Parathyroid adenoma (tissue), 2 donors: Measurements from ENCODE around the gene CSMD2.

Experiments
- H2AFZ ChIP-seq: fragments of 300-600 bp; sonication (generic); one replicate; pipeline ENCODE4 v1.7.0; 2017; ENCODE audit warnings: antibody characterized with exemption, mild to moderate bottlenecking
- H3K27ac ChIP-seq: fragments of 300-600 bp; sonication (generic); one replicate; pipeline ENCODE4 v1.7.0; 2017
- H3K27me3 ChIP-seq: fragments of 300-600 bp; sonication (generic); one replicate; pipeline ENCODE4 v1.7.0; 2017; ENCODE audit warnings: low read length; ENCODE audit not compliant: control insufficient read depth, insufficient read depth
- H3K36me3 ChIP-seq: fragments of 300-600 bp; sonication (generic); one replicate; pipeline ENCODE4 v1.7.0; 2017; ENCODE audit warnings: low read length; ENCODE audit not compliant: control insufficient read depth, insufficient read depth
- H3K4me1 ChIP-seq: fragments of 300-600 bp; sonication (generic); one replicate; pipeline ENCODE4 v1.7.0; 2017; ENCODE audit warnings: control low read depth
- H3K4me2 ChIP-seq: fragments of 300-600 bp; sonication (generic); one replicate; pipeline ENCODE4 v1.7.0; 2017; ENCODE audit warnings: low read length
- H3K4me3 ChIP-seq: fragments of 300-600 bp; sonication (generic); one replicate; pipeline ENCODE4 v1.7.0; 2017; ENCODE audit warnings: low read depth, low read length
- H3K79me2 ChIP-seq: fragments of 300-600 bp; sonication (generic); one replicate; pipeline ENCODE4 v1.7.0; 2017; ENCODE audit warnings: control low read depth
- H3K9ac ChIP-seq: fragments of 300-600 bp; sonication (generic); one replicate; pipeline ENCODE4 v1.7.0; 2017; ENCODE audit warnings: mild to moderate bottlenecking
- H3K9me3 ChIP-seq: fragments of 300-600 bp; sonication (generic); one replicate; pipeline ENCODE4 v1.7.0; 2017; ENCODE audit warnings: low read length; ENCODE audit not compliant: control insufficient read depth
- TF ChIP-seq, protein P1 (sequence below): fragments of 300-600 bp; sonication (generic); IDR thresholded peaks from one replicate; pipeline ENCODE4 v1.7.0; 2017; ENCODE audit warnings: antibody characterized with exemption, mild to moderate bottlenecking
- donor health status: primary hyperparathyroidism.

Gene CSMD2

DNA sequence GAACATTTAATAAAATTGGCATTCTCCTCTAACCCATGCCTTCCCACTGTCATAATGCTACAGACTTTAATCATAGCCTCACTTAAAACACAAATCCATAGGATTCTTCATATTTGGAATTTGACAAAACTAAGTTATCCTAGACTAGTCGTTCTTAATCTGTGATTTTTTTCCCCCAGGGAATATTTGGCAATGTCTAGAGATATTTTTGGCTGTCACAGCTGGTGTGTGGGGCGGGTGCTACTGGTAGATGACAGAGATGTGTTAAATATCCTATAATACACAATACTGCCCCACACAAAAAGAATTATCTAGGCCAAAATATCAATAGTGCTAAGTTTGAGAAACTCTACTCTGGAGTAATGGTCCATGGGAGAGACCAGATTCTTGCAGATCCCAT is 396.9 kb downstream of the CSMD2 start:
- TF ChIP-seq, protein P1, sequence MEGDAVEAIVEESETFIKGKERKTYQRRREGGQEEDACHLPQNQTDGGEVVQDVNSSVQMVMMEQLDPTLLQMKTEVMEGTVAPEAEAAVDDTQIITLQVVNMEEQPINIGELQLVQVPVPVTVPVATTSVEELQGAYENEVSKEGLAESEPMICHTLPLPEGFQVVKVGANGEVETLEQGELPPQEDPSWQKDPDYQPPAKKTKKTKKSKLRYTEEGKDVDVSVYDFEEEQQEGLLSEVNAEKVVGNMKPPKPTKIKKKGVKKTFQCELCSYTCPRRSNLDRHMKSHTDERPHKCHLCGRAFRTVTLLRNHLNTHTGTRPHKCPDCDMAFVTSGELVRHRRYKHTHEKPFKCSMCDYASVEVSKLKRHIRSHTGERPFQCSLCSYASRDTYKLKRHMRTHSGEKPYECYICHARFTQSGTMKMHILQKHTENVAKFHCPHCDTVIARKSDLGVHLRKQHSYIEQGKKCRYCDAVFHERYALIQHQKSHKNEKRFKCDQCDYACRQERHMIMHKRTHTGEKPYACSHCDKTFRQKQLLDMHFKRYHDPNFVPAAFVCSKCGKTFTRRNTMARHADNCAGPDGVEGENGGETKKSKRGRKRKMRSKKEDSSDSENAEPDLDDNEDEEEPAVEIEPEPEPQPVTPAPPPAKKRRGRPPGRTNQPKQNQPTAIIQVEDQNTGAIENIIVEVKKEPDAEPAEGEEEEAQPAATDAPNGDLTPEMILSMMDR, result no peak

DNA sequence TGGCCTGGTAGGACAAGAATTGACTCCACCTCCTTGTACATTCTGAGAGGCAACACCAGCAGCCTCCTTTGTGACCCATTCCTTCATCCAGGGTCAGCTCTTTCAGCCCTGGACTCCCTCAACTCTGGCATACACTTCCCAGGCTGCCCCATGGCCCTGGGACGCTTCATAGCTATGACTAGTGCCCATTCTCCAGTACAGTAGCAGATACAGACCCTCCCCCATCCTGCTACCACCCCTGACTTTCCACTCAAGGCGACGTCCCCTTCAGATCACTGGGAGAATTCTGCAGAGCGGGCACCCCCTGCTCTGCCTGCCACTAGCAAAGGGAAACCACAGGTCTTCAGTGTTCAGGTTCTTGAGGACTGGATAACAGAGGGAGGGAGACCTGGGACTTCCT is 400.9 kb downstream of the CSMD2 start:
- Histone ChIP-seq H3K9me3 (no peaks in the 10 kb centered on the region), H3K36me3 (no peaks in the 10 kb centered on the region), H3K4me3 (no peak overlapping the region), H3K79me2 (no peaks in the 10 kb centered on the region), H2AFZ (no peak overlapping the region), H3K9ac (no peak overlapping the region), H3K4me1 (no peaks in the 10 kb centered on the region), H3K27ac (no peak overlapping the region), H3K27me3 (no peaks in the 10 kb centered on the region), H3K4me2 (no peak overlapping the region)
- TF ChIP-seq, protein P1, result no peak

More for the DNA sequence above, 396.9 kb downstream of the CSMD2 start:
- Histone ChIP-seq H3K9ac (no peak overlapping the region), H3K27me3 (no peaks in the 10 kb centered on the region), H2AFZ (no peak overlapping the region), H3K9me3 (no peaks in the 10 kb centered on the region), H3K36me3 (no peaks in the 10 kb centered on the region), H3K4me1 (no peaks in the 10 kb centered on the region), H3K27ac (no peak overlapping the region), H3K4me2 (no peak overlapping the region), H3K79me2 (no peaks in the 10 kb centered on the region), H3K4me3 (no peak overlapping the region)

DNA sequence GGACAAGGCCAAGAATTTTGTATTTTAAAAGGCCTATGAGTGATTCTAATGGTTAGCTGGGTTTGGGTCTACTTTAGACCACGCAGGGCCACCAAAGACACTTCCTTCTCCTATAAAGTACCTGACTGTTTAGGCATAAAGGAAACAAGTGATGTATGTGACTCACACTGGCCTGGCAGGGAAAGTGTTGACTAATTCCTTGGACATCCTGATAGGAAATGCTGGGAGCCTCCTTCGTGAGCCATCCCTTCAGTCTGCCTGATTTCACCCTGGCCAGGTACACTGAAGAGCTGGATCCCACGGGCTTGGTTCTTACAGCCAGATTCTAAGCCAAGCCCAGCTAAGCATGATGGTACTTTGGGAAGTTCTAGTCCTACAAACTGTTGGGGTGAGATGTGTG is 401.6 kb downstream of the CSMD2 start:
- Histone ChIP-seq H3K4me2 (no peak overlapping the region), H3K79me2 (no peaks in the 10 kb centered on the region), H3K4me1 (no peaks in the 10 kb centered on the region), H3K4me3 (no peak overlapping the region), H2AFZ (no peak overlapping the region), H3K36me3 (no peaks in the 10 kb centered on the region), H3K9ac (no peak overlapping the region), H3K27ac (no peak overlapping the region), H3K27me3 (no peaks in the 10 kb centered on the region), H3K9me3 (no peaks in the 10 kb centered on the region)
- TF ChIP-seq, protein P1, result no peak

DNA sequence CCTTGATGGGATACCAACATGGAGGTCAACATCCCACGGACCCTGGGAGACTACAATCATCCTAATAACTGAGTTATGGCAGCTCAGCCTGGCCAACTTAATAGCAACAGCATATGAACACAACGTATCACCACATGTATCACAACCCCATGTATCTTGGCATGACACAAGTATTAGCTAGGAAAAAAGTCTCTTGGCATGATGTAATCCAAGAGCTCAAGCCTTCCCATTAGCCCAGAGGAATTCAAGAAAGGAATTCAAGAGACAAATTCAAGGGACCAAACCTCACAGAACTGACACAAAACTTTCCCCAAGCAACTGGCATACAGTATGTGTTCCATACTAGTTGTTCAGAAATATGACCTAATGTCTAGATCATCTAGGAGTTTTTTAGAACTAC is 402.1 kb downstream of the CSMD2 start:
- no peak overlapping the region for H3K4me2 ChIP-seq
- no peaks in the 10 kb centered on the region for H3K79me2 ChIP-seq
- no peak overlapping the region for H3K27ac ChIP-seq
- H3K9ac ChIP-seq, result no peak overlapping the region
- H3K4me1 ChIP-seq, result no peaks in the 10 kb centered on the region
- H3K4me3 ChIP-seq, result no peak overlapping the region
- H3K36me3 ChIP-seq, result no peaks in the 10 kb centered on the region
- TF ChIP-seq, protein P1, result no peak
- no peak overlapping the region for H2AFZ ChIP-seq
- H3K9me3 ChIP-seq, result no peaks in the 10 kb centered on the region
- no peaks in the 10 kb centered on the region for H3K27me3 ChIP-seq

DNA sequence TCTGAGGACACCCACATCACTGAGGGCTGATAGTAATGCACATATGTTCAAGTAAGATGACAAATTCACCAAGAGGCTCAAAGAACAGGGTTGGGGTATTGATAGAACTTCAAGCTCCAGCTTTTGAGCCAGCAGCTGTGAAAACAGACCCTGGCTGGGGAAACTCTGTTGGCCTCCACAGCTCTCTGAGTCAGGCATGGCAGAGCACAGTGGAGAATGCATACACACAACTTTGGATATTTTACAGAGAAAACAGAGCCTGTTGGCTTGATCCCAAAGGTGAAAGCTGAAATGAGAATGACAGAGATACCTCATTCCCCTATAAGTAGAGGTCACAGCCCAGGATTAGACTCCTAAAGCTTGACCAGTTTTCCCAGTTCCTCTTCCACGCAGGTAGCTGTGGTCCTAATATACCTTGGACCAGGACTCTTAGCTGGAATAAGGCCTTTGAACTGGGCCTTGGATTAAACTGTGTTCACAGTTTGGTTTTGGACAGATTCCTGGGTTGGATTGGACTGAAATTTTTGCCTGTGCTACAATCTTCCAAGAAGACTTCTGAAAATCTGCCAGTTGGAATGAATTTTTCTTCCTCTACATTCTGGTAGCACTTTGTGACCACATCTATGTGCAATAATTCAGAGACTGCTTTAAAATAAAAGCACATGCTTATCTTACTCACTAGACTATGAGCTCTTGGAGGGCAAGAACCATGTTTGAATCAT is 402.8 kb downstream of the CSMD2 start:
- H3K79me2 ChIP-seq, result no peaks in the 10 kb centered on the region
- no peaks in the 10 kb centered on the region for H3K27me3 ChIP-seq
- TF ChIP-seq, protein P1, result no peak
- H3K36me3 ChIP-seq, result no peaks in the 10 kb centered on the region
- H3K9ac ChIP-seq, result no peak overlapping the region
- no peaks in the 10 kb centered on the region for H3K9me3 ChIP-seq
- no peak overlapping the region for H3K4me2 ChIP-seq
- no peaks in the 10 kb centered on the region for H3K4me1 ChIP-seq
- no peak overlapping the region for H3K27ac ChIP-seq
- H2AFZ ChIP-seq, result no peak overlapping the region
- no peak overlapping the region for H3K4me3 ChIP-seq
